ENCODE measurements around the gene TMCO4.

Gene TMCO4

GRCh38 chr1:19710825-19711611 lies 88.7 kb downstream of the TMCO4 start:
- DNase-seq: no peak

GRCh38 chr1:19709260-19709793 lies 90.4 kb downstream of the TMCO4 start:
- DNase-seq: no peak

GRCh38 chr1:19708567-19709110 lies 91.1 kb downstream of the TMCO4 start:
- DNase-seq: no peak

DNA sequence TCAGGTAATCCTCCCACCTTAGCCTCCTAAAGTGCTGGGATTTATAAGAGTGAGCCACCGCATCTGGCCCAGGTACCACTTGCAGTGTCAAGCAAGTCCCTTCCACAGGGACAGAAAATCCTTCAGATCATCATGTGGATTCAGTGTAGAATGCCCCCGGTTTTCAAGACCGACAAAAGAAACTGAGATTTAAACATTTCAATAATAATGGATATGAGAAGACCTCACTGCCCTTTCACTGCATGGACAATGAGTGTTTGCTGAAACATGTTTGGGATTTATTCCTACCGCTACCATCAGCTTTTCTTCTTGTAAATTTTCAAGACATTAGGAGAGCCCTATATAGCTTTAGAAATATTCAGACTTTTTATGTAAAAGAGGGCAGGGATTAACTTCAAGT lies 93.6 kb downstream of the TMCO4 start:
- DNase-seq: no peak

DNA sequence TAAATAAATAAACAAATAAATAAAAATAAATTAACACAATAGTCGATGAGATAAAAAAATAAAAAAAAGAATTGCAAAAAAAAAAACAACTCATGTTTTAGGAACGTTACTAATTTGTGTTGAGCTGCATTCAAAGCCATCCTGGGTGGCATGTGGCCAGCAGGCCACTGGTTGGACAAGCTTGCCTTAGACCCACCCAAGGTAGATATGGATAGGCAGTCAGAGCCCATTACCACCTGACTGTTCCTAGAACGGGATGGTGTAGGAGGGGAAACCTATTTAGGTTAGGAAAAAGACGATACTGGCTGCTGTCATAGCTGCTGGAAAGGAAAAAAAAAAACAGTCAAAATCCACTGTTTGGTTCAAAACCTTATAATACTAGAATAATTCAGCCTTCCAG lies 94.3 kb downstream of the TMCO4 start:
- no peak for DNase-seq

DNA sequence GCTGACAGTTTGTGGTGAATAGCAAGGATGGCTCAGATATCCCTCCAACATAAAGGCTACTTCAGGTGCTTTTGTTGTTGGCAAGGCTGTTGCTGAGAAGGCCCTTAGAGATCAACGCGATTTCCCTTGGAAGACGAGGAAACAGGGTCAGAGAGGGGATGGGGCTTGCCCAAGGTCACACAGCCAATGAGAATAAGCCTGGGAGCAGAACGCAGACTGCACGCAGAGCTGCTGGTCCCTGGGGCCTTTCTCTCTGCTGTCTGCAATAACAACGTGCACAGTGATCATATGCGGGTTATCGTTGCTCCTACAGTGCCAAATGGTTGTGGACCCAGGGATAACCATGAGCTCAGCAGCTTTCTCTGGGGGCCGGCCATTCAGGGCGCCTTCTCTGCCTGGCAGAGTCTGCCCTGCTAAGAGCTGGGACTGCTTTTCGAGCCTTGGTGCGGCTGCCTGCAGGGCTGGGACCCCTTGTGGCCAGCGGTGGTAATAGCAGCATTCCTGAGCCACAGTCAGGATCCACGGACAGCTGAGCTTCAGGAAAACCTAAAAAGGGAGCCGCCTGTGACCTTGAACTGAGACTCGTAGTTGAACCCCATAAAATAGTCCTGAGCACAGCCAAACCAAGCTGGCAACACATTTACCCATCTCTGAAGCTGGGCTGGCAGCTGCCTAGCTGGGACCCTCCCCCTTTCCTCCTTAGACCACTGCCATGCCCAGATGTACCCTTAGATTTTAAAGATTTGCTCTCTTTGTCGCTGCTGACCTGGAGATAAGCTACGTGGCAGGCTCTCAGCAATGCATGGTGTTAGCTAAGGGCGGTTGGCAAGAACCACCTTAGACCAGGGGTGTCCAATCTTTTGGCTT lies 95.2 kb downstream of the TMCO4 start:
- no peak for DNase-seq

DNA sequence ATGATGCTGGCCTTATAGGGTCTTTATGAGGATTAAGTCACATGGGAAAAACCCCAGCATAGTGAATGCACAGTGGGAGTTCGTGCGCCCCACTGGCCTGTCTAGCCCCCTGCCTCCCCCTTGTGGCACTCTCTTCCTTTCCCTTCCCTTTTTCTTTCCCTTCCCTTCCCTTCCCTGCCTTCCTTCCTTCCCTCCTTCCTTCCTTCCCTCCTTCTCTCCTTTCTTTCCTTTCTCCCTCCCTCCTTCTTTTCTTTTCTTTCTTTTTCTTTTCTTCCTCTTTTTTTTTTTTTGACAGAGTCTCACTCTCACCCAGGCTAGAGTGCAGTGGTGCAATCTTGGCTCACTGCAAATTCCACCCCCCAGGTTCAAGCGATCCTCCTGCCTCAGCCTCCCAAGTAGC lies 96.4 kb downstream of the TMCO4 start:
- DNase-seq: no peak

DNA sequence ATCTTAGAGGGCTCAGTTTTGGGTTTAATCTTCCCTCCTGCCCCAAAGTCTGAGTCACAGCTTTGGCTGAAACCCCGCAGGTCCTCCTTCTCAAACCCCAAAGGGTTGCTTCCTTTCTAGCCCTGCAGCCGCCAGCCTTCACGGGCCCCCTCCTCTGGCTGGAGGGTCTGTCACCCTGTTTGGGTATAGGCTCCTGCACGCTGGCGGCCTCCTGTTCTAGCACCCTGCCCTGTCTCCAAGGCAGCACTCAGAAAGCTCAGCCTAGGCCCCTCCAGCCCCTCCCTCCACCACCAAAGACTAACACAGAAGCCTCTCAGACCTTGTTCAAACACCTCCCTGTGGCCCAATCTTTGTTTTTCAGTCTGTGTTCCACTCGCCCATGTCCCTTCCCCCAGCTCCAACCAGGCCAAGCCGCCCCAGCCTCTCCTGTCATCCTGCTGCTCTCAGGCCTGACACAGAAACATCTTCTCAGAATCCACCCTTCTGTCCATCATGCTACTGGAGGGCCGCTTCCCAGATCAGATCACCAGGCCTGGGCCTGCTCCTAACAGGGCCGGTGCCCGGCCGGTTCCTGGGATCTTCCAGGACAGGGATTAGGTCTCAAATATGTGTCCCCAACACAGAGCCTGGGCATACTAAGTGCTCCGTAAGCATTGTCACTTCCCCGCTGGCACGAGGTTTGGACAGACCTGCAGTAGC lies 99.5 kb downstream of the TMCO4 start:
- no peak for DNase-seq

DNA sequence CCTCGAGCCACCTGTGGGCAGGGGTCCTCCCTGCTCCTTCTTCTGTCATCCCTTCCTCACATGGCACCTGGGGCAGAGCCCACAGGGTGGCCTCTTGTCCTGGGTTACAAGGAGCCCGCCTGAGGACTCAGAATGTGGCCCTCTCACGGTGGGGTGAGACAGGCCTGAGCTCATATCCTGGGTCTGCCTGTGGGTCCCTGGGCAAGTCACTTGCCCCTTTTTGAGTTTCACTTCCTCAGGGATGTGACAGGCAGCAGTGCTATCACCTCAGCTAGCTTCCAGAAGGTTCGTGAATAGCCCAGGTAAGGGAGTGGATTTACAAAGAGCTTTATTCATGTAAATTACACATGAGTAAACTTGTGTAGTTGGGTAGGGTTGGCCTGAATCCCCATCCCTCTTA lies 101.5 kb downstream of the TMCO4 start:
- DNase-seq: no peak

DNA sequence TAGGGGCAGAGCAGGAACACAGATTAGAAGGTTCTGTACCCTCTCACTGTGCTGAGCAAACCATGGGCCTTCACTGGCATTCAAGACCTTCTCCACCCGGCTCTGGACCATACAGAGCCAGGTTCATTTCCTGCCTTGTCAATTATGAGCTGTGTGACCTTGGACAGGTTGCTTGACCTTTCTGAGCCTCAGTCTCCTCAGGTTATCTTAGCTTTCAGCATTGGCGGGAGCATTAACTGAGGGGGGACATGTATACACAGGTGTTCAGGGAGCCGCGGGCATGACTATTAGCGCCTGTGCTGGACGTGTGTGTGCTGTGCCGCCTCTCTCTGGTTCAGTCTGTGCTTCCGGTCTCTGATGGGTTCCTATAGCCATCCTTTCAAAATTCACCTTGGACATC lies 102.9 kb downstream of the TMCO4 start:
- no peak for DNase-seq

DNA sequence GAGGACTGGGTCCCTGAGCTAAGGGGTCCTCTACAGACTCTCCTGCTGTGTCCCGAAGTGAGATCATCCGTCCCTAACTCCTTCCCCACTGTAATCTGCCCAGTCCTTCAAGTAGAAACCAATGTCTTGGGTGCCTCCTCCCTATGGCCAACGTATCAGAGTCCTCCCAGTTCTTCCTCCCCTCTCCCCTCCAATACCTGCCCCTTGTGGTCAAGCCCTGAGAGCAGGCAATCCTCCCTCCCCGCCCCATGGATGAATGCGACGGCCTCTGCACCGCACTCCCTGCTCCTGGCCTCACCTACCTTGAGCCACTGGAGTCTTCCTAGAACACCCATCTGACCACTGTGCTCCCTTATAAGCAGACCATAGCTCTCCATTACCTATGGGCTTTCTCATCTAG lies 103.9 kb downstream of the TMCO4 start:
- DNase-seq: no peak

DNA sequence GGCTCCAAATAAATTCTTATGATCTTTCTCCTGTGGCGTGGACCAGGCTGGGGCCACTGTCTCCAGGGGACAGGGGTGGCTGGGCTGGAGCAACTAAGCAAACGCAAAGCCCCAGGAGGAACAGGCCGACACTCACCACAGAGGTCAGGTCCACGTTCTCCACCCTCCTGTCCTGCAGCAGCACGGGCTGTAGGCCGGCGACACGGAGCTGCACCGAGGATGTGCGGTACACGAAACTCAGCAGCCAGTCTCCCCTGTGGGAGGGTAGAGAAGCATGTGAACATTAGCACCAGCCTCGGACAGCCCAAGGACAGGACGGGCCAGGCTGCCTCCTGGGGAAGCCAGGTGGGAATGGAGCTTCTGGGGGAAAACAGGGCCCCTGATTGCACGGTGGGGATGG lies 105.4 kb downstream of the TMCO4 start:
- DNase-seq: no peak

DNA sequence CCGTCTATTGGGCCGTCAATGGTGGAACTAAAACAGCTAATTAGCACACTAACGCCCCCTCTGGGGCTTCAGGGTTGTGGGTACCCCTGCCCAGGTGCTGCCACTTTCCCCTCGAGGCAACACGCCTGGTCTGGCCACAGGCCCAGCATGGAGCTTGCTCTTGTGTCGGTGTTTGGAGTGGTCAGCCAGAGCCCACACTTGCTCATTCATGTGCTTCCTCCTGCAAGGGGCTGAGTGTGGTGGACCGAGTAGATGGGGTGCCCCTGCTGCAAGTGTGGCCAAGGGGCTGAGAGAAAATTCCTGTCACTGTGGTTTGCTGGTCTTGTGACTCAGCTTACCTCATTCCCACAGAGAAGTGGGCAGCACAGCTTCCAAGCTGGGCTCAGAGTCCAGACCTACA lies 109.4 kb downstream of the TMCO4 start:
- no peak for DNase-seq

GRCh38 chr1:19689856-19690255 lies 109.9 kb downstream of the TMCO4 start:
- DNase-seq: no peak

DNA sequence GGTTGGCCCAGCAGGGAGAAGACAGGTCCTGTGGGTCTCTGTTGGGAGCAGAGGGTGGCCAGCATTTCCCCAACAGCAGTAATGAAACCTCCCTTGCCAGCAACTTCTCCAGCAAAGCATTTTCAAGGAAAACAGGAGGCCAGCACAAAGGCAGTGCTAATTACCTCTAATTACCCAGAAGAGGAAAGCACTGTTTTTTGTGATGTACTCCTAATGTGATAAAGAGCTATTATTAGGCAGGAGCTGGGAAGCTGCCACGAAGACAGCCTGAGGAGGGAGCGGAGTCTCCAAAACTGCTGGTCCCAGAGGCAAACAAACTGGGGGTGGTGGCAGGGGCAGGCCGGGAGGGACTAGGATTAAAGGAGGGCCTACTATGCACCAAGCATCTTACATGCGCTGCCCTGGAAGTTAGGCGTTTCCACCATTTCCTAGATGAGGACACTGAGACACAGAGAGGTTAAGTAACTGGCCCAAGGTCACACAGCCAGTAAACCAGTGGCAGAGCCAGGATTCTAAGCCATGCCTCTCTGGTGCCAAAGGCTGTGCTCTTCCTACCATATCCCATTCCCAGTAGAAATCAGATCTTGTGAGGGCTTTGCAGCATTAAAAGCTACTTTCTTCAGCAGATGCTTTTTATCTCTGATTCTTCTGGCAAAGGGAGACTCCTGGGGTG lies 110.5 kb downstream of the TMCO4 start:
- DNase-seq: no peak

DNA sequence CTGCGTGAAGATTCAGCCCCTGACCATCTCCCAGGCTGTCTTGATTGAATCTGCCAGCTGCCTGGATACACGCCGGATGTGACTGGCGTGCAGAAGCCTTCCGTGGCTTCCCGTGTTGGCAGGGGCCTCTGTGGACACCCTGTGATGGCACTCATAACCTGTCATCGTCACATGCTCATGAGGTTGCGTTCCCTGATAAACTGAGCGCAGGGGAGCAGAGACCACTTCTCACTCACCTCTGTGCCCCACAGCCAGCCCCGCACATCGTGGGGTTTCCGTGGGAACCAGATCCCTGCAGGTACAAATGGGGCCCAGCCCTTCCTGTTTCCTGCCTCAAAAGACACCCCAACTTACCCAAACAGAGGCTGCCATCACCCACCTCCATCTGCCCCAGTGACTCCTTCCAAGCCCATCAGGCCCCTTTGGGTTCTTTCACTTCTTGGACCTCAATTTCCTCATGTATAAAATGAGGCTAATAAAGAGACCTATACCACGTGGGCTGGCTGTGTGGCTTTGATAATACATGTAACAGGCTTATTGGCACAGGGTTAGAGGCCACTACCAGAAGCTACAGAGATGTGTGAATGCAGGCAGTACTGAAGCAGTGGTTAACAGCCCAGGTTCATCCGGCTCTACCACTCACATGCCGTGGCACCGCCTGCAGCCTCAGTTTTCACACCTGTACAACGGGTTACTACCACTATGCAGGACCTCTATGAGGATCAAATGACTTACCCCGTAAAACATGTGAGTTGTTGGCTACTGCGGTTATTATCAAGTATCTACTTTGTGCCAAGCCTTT lies 111.5 kb downstream of the TMCO4 start:
- no peak for DNase-seq

DNA sequence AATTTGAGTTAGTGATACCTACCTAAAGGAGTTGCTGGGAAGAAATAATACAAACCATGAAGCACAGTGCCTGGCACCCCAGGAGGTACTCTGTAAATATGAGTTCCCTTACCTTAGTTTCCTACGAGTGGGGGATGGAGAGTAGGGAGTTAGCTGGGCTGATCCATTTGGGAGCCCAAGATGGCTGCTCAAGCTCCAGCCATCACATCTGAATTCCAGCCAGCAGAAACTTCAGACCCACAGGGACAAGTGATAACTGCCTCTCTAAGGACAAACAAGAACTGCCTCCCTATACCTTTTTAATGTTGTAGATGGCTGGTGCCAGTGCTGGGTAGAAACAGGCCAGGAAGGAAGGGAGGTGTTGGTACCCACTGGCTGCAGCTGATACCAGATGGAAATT lies 112.3 kb downstream of the TMCO4 start:
- DNase-seq: no peak

- DNase-seq: no peak
These were observed 113.7 kb downstream of the TMCO4 start for GRCh38 chr1:19685994-19686393.

DNA sequence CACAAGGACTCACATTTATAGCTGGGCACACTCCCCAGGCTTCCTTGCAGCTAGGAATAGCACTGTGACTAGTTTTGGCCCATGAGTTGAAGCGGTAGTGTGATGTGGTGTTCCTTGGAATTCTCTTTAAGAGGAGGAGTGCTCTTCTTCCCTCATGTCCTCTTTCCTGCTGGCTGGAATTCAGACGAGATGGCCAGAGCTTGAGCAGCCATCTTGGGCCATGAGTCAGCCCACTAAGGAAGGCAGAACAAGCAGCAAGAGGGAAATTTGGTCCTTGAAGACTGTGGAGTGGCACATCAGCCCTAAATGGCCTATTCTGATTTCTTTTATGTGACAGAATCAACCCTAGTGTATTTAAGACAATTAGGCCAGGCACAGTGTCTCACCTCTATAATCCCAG lies 115.0 kb downstream of the TMCO4 start:
- no peak for DNase-seq

- DNase-seq: no peak
These were observed 116.4 kb downstream of the TMCO4 start for GRCh38 chr1:19683351-19683750.

GRCh38 chr1:19682901-19683300 lies 116.8 kb downstream of the TMCO4 start:
- DNase-seq: no peak

GRCh38 chr1:19682257-19682656 lies 117.5 kb downstream of the TMCO4 start:
- no peak for DNase-seq
